Glutamatergic neuron (in vitro differentiated cells): ENCODE measurements around the gene ARHGAP29. TPM values are rescaled to one million over a fixed set of nuclear protein-coding genes. Genes with fewer than 3 reads are reported as not detected.
A peak's percentile ranks its signal among the peaks of the same experiment; 100 is the strongest.

Experiments
- DNase-seq: peaks from one replicate; pipeline ENCODE4 v3.0.0; 2022
- H3K27ac Mint-ChIP-seq: one replicate; pipeline ENCODE4 v1.8.0; 2020; ENCODE audit warnings: mild to moderate bottlenecking, mixed read lengths, inconsistent platforms; ENCODE audit not compliant: unreplicated experiment
- H3K27me3 Mint-ChIP-seq: one replicate; pipeline ENCODE4 v1.8.0; 2020; ENCODE audit warnings: mild to moderate bottlenecking, moderate library complexity, mixed read lengths, inconsistent platforms; ENCODE audit not compliant: unreplicated experiment
- H3K36me3 Mint-ChIP-seq: one replicate; pipeline ENCODE4 v1.8.0; 2020; ENCODE audit warnings: mild to moderate bottlenecking, mixed read lengths, inconsistent platforms; ENCODE audit not compliant: unreplicated experiment
- H3K4me1 Mint-ChIP-seq: one replicate; pipeline ENCODE4 v1.8.0; 2020; ENCODE audit warnings: mild to moderate bottlenecking, low read depth, mixed read lengths, inconsistent platforms; ENCODE audit not compliant: unreplicated experiment
- H3K4me3 Mint-ChIP-seq: one replicate; pipeline ENCODE4 v1.8.0; 2020; ENCODE audit warnings: mild to moderate bottlenecking, mixed read lengths, inconsistent platforms; ENCODE audit not compliant: unreplicated experiment
- H3K9me3 Mint-ChIP-seq: one replicate; pipeline ENCODE4 v1.8.0; 2020; ENCODE audit warnings: mild to moderate bottlenecking, moderate library complexity, mixed read lengths, inconsistent platforms; ENCODE audit not compliant: unreplicated experiment
- CTCF ChIP-seq: fragments of 200-600 bp; sonication (generic); IDR thresholded peaks from one replicate; pipeline ENCODE4 v1.5.0; 2021; ENCODE audit not compliant: partially characterized antibody, unreplicated experiment
- long read RNA-seq: library from polyadenylated mRNA; unstranded; transcript quantifications from one replicate; pipeline ENCODE4 v2.0.0, GENCODE V29; 2020; ENCODE audit not compliant: unreplicated experiment
- total RNA-seq: library from RNA; stranded (reverse); fragmentation: NEBNext Ultra II Directional; extraction: Animal tissue kit (Norgen Biotek cat#: 25700); gene quantifications from one replicate; pipeline ENCODE4 v1.2.1, GENCODE V29; 2021; ENCODE audit not compliant: unreplicated experiment

ARHGAP29 gene, protein sequence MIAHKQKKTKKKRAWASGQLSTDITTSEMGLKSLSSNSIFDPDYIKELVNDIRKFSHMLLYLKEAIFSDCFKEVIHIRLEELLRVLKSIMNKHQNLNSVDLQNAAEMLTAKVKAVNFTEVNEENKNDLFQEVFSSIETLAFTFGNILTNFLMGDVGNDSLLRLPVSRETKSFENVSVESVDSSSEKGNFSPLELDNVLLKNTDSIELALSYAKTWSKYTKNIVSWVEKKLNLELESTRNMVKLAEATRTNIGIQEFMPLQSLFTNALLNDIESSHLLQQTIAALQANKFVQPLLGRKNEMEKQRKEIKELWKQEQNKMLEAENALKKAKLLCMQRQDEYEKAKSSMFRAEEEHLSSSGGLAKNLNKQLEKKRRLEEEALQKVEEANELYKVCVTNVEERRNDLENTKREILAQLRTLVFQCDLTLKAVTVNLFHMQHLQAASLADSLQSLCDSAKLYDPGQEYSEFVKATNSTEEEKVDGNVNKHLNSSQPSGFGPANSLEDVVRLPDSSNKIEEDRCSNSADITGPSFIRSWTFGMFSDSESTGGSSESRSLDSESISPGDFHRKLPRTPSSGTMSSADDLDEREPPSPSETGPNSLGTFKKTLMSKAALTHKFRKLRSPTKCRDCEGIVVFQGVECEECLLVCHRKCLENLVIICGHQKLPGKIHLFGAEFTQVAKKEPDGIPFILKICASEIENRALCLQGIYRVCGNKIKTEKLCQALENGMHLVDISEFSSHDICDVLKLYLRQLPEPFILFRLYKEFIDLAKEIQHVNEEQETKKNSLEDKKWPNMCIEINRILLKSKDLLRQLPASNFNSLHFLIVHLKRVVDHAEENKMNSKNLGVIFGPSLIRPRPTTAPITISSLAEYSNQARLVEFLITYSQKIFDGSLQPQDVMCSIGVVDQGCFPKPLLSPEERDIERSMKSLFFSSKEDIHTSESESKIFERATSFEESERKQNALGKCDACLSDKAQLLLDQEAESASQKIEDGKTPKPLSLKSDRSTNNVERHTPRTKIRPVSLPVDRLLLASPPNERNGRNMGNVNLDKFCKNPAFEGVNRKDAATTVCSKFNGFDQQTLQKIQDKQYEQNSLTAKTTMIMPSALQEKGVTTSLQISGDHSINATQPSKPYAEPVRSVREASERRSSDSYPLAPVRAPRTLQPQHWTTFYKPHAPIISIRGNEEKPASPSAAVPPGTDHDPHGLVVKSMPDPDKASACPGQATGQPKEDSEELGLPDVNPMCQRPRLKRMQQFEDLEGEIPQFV
- 1.1 TPM for total RNA-seq
- long read RNA-seq, result 0 reads

GRCh38 chr1:94237291-94238226 lies at the start of gene ARHGAP29:
Gene ARHGAP29 (minus strand): TSS chr1:94237584. CDS start chr1:94231611, 5,973 bp downstream.
- Mint-ChIP-seq H3K27ac (no peak within 1 kb of the TSS), H3K4me1 (no peaks in the 10 kb centered on the region), H3K4me3 (peak within 1 kb of the TSS; percentile 80), H3K27me3 (peaks cover 13% of the 10 kb centered on the region), H3K9me3 (peaks cover 6% of the 10 kb centered on the region), H3K36me3 (no peaks in the 10 kb centered on the region)
- TF ChIP-seq CTCF, result no peak
- peak; percentile 92 for DNase-seq

DNA sequence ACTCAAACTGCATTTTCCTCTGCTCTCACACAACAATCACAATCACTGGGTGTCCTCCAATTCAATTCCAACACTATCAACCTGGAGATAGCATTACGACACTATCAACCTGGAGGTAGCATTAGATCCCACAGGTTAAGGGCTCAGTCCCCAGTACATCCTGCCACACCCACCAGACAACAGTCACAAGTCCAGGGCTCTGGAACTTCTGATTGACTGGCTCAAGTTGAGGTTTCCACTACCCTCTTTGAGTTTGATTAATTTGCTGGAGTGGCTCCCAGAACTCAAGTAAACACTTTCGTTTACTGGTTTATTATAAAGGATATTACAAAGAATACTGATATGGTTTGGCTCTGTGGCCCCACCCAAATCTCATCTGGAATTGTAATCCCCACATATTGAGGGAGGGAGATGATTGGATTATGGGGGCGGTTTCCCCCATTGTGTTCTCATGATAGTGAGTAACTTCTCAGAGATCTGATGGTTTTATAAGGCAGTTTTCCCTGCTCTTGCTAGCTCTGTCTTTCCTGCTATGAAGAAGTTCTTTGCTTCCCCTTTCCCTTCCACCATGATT lies 49.6 kb upstream of the ARHGAP29 start:
- no peaks in the 10 kb centered on the region for H3K9me3 Mint-ChIP-seq
- H3K27ac Mint-ChIP-seq, result no peak overlapping the region
- H3K4me1 Mint-ChIP-seq, result no peaks in the 10 kb centered on the region
- DNase-seq, result no peak
- no peaks in the 10 kb centered on the region for H3K36me3 Mint-ChIP-seq
- no peaks in the 10 kb centered on the region for H3K27me3 Mint-ChIP-seq
- H3K4me3 Mint-ChIP-seq, result no peak overlapping the region
- no peak for TF ChIP-seq CTCF

DNA sequence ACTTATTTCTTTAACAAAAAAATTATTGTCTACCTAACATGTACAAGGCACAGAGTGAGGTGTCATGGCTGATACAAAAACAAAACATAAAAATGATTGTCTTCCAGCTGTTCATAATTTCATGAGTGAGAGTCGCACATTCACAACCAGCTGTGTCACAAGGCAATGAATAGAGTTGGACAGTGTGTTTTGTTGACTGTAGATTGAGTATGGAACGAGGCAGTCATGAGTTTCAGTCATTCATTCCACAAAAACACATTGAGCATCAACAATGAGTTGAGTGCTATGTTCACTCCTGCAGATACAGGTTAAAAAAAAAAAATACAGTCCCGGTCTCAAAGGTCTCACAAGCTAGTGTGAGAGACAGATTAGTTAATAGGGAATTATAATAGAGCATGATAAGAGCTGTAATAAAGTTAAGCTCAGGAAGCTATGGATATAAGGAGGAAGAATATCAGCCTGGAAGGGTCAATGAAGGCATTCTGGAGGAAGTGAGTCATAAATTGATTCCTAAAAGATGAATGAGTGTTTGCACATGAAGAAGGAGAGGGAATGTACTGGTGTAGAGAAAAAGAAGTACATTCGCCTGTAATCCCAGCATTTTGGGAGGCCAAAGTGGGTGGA lies 47.8 kb upstream of the ARHGAP29 start:
- H3K4me3 Mint-ChIP-seq, result no peak overlapping the region

More for the DNA sequence above, 47.8 kb upstream of the ARHGAP29 start:
- Mint-ChIP-seq H3K4me1 (no peaks in the 10 kb centered on the region), H3K27ac (no peak overlapping the region), H3K9me3 (no peaks in the 10 kb centered on the region), H3K27me3 (no peaks in the 10 kb centered on the region), H3K36me3 (no peaks in the 10 kb centered on the region)
- TF ChIP-seq CTCF, result no peak
- DNase-seq, result no peak
